Measurements from ENCODE around the gene EFCAB12. TPM values are rescaled to one million over a fixed set of nuclear protein-coding genes. Genes with fewer than 3 reads are reported as not detected.
"Not testable (repeated sequence)": the region's sequence is repeated elsewhere in the genome, so short reads cannot be mapped to it uniquely, and the experiment has no call there.

Gene EFCAB12
- polyA plus RNA-seq, 1 experiment, result 0.07 TPM

- no peak overlapping the region for H3K27ac ChIP-seq (ENCODE audit: low read depth, low read length)
- ChIA-PET POLR2A (no interaction called here), CTCF (interaction anchor here (0.5 to 2.0 kb wide), 2 partner anchors 19 to 157 kb away, joined by 5 to 6 read pairs; no protein-coding TSS in a partner anchor)
Observed at GRCh38 chr3:129402616-129403015, 25.8 kb downstream of the EFCAB12 start.

GRCh38 chr3:129402210-129402609 is 26.2 kb downstream of the EFCAB12 start:
- TF ChIP-seq, protein P1, sequence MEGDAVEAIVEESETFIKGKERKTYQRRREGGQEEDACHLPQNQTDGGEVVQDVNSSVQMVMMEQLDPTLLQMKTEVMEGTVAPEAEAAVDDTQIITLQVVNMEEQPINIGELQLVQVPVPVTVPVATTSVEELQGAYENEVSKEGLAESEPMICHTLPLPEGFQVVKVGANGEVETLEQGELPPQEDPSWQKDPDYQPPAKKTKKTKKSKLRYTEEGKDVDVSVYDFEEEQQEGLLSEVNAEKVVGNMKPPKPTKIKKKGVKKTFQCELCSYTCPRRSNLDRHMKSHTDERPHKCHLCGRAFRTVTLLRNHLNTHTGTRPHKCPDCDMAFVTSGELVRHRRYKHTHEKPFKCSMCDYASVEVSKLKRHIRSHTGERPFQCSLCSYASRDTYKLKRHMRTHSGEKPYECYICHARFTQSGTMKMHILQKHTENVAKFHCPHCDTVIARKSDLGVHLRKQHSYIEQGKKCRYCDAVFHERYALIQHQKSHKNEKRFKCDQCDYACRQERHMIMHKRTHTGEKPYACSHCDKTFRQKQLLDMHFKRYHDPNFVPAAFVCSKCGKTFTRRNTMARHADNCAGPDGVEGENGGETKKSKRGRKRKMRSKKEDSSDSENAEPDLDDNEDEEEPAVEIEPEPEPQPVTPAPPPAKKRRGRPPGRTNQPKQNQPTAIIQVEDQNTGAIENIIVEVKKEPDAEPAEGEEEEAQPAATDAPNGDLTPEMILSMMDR (IDR thresholded peaks at IDR 0.05; ENCODE audit: low read depth, low read length), result no peak
- no peak for DNase-seq (ENCODE audit: low read depth, low spot score)
- Histone ChIP-seq H3K27me3 (ENCODE audit: control insufficient read depth, insufficient read depth, low read length) (no peaks in the 10 kb centered on the region), H3K27ac (ENCODE audit: low read depth, low read length) (no peak overlapping the region), H3K9me3 (ENCODE audit: control insufficient read depth, insufficient read depth, low read length) (no peaks in the 10 kb centered on the region), H3K4me3 (ENCODE audit: low read depth, low read length) (no peak overlapping the region)
- POLR2A ChIA-PET, result no interaction called here
- CTCF ChIA-PET, result interaction anchor here (2.0 kb wide), 1 partner anchor 19 kb away, joined by 5 read pairs; no protein-coding TSS in a partner anchor

More at GRCh38 chr3:129402616-129403015, 25.8 kb downstream of the EFCAB12 start:
- Histone ChIP-seq H3K4me3 (ENCODE audit: low read depth, low read length) (no peak overlapping the region), H3K9me3 (ENCODE audit: control insufficient read depth, insufficient read depth, low read length) (no peaks in the 10 kb centered on the region), H3K27me3 (ENCODE audit: control insufficient read depth, insufficient read depth, low read length) (no peaks in the 10 kb centered on the region)
- TF ChIP-seq, protein P1 (IDR thresholded peaks at IDR 0.05; ENCODE audit: low read depth, low read length), result no peak
- DNase-seq (ENCODE audit: low read depth, low spot score), result no peak

DNA sequence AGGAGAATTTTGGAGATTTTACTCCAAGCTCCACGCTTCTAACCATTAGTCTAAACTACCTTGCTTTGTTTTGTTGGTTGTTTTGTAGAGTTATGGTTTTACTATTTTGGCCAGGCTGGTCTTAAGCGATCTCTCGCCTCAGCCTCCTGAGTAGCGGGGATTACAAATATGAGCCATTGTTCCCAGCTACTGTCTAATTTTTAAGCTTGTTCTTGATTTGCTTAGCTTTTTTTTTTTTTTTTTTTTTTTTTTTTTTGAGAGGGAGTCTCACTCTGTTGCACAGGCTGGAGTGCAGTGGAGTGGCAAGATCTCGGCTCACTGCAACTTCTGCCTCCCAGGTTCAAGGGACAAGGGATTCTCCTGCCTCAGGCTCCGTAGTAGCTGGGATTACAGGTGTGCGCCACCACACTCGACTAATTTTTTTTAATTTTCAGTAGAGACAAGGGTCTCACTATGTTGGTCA is 28.5 kb downstream of the EFCAB12 start:
- ChIA-PET POLR2A (interaction anchor here (0.7 to 1.0 kb wide), 2 partner anchors 10 to 84 kb away, joined by 3 to 6 read pairs; a partner anchor contains a TSS), CTCF (interaction anchor here (0.5 to 2.0 kb wide), 18 partner anchors 9 to 532 kb away, joined by 3 to 16 read pairs (median 4); no protein-coding TSS in a partner anchor)
- Histone ChIP-seq H3K4me3 (ENCODE audit: low read depth, low read length) (no peak overlapping the region), H3K27me3 (ENCODE audit: control insufficient read depth, insufficient read depth, low read length) (no peaks in the 10 kb centered on the region), H3K9me3 (ENCODE audit: control insufficient read depth, insufficient read depth, low read length) (no peaks in the 10 kb centered on the region), H3K27ac (ENCODE audit: low read depth, low read length) (no peak overlapping the region)
- TF ChIP-seq, protein P1 (IDR thresholded peaks at IDR 0.05; ENCODE audit: low read depth, low read length), result no peak
- DNase-seq (ENCODE audit: low read depth, low spot score), result no peak

GRCh38 chr3:129399145-129399894 is 29.1 kb downstream of the EFCAB12 start:
- H3K9me3 ChIP-seq (ENCODE audit: control insufficient read depth, insufficient read depth, low read length), result no peaks in the 10 kb centered on the region
- ChIA-PET POLR2A (interaction anchor here (0.7 to 1.0 kb wide), 2 partner anchors 11 to 83 kb away, joined by 3 to 6 read pairs; a partner anchor contains a TSS), CTCF (interaction anchor here (0.6 to 2.0 kb wide), 17 partner anchors 8 to 533 kb away, joined by 3 to 16 read pairs (median 4); no protein-coding TSS in a partner anchor)
- peak overlapping the region; percentile 87 for H3K4me3 ChIP-seq (ENCODE audit: low read depth, low read length)
- no peaks in the 10 kb centered on the region for H3K27me3 ChIP-seq (ENCODE audit: control insufficient read depth, insufficient read depth, low read length)
- peak; percentile 90 for DNase-seq (ENCODE audit: low read depth, low spot score)
- TF ChIP-seq, protein P1 (IDR thresholded peaks at IDR 0.05; ENCODE audit: low read depth, low read length), result peak; percentile 81
- peak overlapping the region; percentile 68 for H3K27ac ChIP-seq (ENCODE audit: low read depth, low read length)

DNA sequence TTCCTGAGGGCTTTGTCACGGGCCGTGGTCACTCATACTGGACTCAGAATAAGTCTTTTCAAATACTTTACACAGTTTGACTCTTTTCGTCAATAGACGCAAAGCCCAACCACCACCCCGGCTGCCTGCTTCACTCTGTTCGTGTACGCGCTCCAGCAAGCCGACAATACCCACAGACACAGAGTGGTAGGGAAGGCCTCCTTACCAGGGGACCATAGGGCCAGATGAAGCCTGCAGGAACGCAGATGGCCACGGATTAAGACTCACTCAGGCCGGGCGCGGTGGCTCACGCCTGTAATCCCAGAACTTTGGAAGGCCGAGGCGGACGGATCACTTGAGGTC is 29.7 kb downstream of the EFCAB12 start:
- TF ChIP-seq, protein P1 (IDR thresholded peaks at IDR 0.05; ENCODE audit: low read depth, low read length), result no peak
- CTCF ChIA-PET, result interaction anchor here (2.0 kb wide), 1 partner anchor 16 kb away, joined by 14 read pairs; no protein-coding TSS in a partner anchor
- Histone ChIP-seq H3K27me3 (ENCODE audit: control insufficient read depth, insufficient read depth, low read length) (no peaks in the 10 kb centered on the region), H3K4me3 (ENCODE audit: low read depth, low read length) (peak overlapping the region; percentile 87), H3K27ac (ENCODE audit: low read depth, low read length) (peak overlapping the region; percentile 68), H3K9me3 (ENCODE audit: control insufficient read depth, insufficient read depth, low read length) (no peaks in the 10 kb centered on the region)
- POLR2A ChIA-PET, result no interaction called here
- no peak for DNase-seq (ENCODE audit: low read depth, low spot score)

DNA sequence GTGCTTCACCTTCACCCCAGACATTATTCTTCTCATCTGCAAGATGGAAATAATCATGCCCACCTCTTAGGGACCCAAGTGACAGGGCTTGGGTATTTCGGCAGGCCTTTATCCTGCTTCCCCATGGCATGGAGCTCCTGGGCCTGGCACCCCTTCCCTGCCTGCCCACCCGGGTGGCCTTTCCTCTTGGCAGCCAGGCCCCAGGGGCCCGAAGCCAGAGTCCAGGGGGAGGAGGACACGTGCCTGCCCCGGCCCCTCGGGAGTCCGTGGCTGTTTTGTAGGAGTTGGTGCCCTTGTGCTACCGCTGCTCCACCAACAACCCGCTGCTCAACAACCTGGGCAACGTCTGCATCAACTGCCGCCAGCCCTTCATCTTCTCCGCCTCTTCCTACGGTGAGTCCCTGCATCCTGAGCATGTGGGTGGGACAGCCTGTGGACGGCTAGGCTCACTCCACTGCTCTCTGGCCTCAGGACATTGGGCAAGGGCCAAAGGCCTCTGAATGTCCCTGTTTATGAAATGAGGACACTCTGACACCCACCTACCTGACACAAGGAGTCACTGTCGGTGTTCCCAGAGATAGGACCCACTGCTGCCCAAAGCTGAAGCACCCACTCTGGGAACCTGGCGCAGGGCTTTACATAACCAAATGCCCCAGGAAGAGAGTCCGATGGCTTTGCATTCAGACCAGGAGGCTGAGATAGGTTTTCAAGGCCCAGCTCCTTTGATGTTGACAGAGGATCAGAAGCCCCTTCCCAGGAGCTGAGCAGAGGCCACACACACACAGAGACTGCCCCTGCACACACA is 34.5 kb downstream of the EFCAB12 start:
- CTCF ChIA-PET; H3K27ac ChIP-seq (ENCODE audit: low read depth, low read length); H3K4me3 ChIP-seq (ENCODE audit: low read depth, low read length); H3K27me3 ChIP-seq (ENCODE audit: control insufficient read depth, insufficient read depth, low read length); DNase-seq (ENCODE audit: low read depth, low spot score); H3K9me3 ChIP-seq (ENCODE audit: control insufficient read depth, insufficient read depth, low read length); POLR2A ChIA-PET: not testable (repeated sequence)
